Spleen (tissue), 7 donors: ENCODE data around the gene HMGXB3.

ENCODE experiments used
- CTCF ChIP-seq, 11 experiments: fragments of 200-600 bp in 7 of 11; fragments of 450-650 bp in 4 of 11; sonication (generic) in 4 of 11; IDR thresholded peaks in 8 of 11; conservative IDR thresholded peaks in 3 of 11; 1 replicate in 7 of 11; 2 replicates in 4 of 11; pipeline versions ENCODE4 v1.4.0 to v1.8.0; 2016 to 2021; ENCODE audit warnings: antibody characterized with exemption in 11 of 11, inconsistent platforms in 4 of 11, mild to moderate bottlenecking in 1 of 11
- POLR2A ChIP-seq, 3 donors: fragments of 450-650 bp; IDR thresholded peaks; one replicate each; pipeline ENCODE4 v1.5.1; 2017; ENCODE audit warnings: antibody characterized with exemption in 3 of 3, mild to moderate bottlenecking in 1 of 3
- POLR2AphosphoS5 ChIP-seq, 3 donors: sonication (generic); formaldehyde crosslinking; IDR thresholded peaks; one replicate each; pipeline ENCODE4 v1.5.1; 2017; ENCODE audit warnings: antibody characterized with exemption in 3 of 3
- donor health status: DM: no; HTN: no; CAD: no; lungs with moderate emphysema.
- donor health status: DM: no; HTN: no; CAD: no.
- donor health status: DM: no; HTN: no; CAD: no.

- TF ChIP-seq POLR2A (IDR thresholded peaks at IDR 0.05) = no peak
- no peak for TF ChIP-seq CTCF (IDR thresholded peaks at IDR 0.05 in 8 of 11, conservative IDR thresholded peaks at IDR 0.05 in 3 of 11)
- no peak for TF ChIP-seq POLR2AphosphoS5 (IDR thresholded peaks at IDR 0.05)
Measured at GRCh38 chr5:150085191-150085912, 84.8 kb downstream of the HMGXB3 start.
